Measurements from ENCODE around the gene HLA-DRB1. TPM values are rescaled to one million over a fixed set of nuclear protein-coding genes. Genes with fewer than 3 reads are reported as not detected.

HLA-DRB1 gene
- total RNA-seq, 1 experiment from 2014 or later: not detected

DNA sequence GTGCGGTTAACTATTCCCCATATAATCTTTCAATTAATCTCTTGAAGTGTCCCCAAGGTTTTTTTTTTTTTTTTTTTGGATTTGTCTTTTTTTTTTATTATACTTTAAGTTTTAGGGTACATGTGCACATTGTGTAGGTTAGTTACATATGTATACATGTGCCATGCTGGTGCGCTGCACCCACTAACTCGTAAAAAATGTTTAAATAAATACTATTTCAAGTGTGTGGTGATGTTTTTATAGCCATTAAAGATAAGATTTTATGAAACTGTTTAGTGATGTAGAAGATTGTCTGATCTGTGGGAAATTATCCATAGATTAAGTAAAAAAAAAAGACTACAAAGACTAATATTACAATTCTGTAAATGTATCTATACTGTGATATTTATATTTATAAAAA is 34.9 kb upstream of the HLA-DRB1 start:
- BruUV-seq (replicated peaks): no TSS peak
- Mint-ChIP-seq H3K27me3 (ENCODE audit: insufficient read depth, unreplicated experiment) (peaks cover 5% of the 10 kb centered on the region), H3K36me3 (ENCODE audit: insufficient read depth, unreplicated experiment) (no peaks in the 10 kb centered on the region), H3K4me3 (ENCODE audit: unreplicated experiment) (no peak overlapping the region), H3K9me3 (ENCODE audit: unreplicated experiment) (no peaks in the 10 kb centered on the region), H3K4me1 (ENCODE audit: low read depth, unreplicated experiment) (no peaks in the 10 kb centered on the region), H3K27ac (ENCODE audit: unreplicated experiment) (no peak overlapping the region)
- Histone ChIP-seq H3K4me3 (ENCODE audit: low read depth, low read length) (no peak overlapping the region), H3K9me3 (no peaks in the 10 kb centered on the region), H3K4me1 (no peaks in the 10 kb centered on the region), H3K27me3 (replicated peaks; ENCODE audit: control insufficient read depth, insufficient read depth, low read length) (no peaks in the 10 kb centered on the region), H3K36me3 (ENCODE audit: control insufficient read depth, insufficient read depth, low read length) (no peaks in the 10 kb centered on the region)
- no peak for TF ChIP-seq CTCF (IDR thresholded peaks at IDR 0.05; ENCODE audit: insufficient read depth in 1 of 2, low read depth in 1 of 2, low read length in 1 of 2, severe bottlenecking in 1 of 2, unreplicated experiment in 1 of 2)
- no peak for DNase-seq
- ChIA-PET CTCF (no interaction called here), POLR2A (no interaction called here)
- intact Hi-C loops (cut with micrococcal nuclease; ENCODE audit: unreplicated experiment): no loop called here

DNA sequence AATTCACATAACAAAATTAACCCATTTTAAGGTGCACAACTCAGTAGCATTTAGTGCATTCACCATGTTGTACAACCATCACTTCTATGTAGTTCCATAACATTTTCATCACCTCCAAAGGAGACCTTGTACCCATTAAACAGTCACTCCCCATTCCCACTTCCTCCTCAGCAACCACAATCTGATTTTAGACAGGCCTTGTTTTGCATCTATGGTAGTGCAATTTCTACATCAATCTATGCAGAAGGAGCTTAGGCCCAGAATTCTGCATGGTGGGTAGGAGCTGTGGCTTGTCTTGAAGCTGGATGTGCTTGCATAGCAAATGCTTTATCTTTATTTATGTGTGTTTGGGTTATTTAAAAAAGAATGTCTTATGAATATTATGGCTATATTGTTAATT is 34.0 kb upstream of the HLA-DRB1 start:
- TF ChIP-seq CTCF (IDR thresholded peaks at IDR 0.05; ENCODE audit: insufficient read depth in 1 of 2, low read depth in 1 of 2, low read length in 1 of 2, severe bottlenecking in 1 of 2, unreplicated experiment in 1 of 2): no peak
- H3K9me3 Mint-ChIP-seq (ENCODE audit: unreplicated experiment): peaks cover under 1% of the 10 kb centered on the region
- H3K4me3 Mint-ChIP-seq (ENCODE audit: unreplicated experiment): no peak overlapping the region
- intact Hi-C loops (cut with micrococcal nuclease; ENCODE audit: unreplicated experiment): no loop called here
- no peak overlapping the region for H3K27ac Mint-ChIP-seq (ENCODE audit: unreplicated experiment)
- Histone ChIP-seq H3K4me3 (ENCODE audit: low read depth, low read length) (no peak overlapping the region), H3K4me1 (no peaks in the 10 kb centered on the region), H3K9me3 (no peaks in the 10 kb centered on the region), H3K36me3 (ENCODE audit: control insufficient read depth, insufficient read depth, low read length) (no peaks in the 10 kb centered on the region), H3K27me3 (replicated peaks; ENCODE audit: control insufficient read depth, insufficient read depth, low read length) (no peaks in the 10 kb centered on the region)
- H3K4me1 Mint-ChIP-seq (ENCODE audit: low read depth, unreplicated experiment): no peaks in the 10 kb centered on the region
- POLR2A ChIA-PET: no interaction called here
- H3K27me3 Mint-ChIP-seq (ENCODE audit: insufficient read depth, unreplicated experiment): peaks cover 5% of the 10 kb centered on the region
- no peak for DNase-seq
- no peaks in the 10 kb centered on the region for H3K36me3 Mint-ChIP-seq (ENCODE audit: insufficient read depth, unreplicated experiment)
- no TSS peak for BruUV-seq (replicated peaks)
- CTCF ChIA-PET: no interaction called here

DNA sequence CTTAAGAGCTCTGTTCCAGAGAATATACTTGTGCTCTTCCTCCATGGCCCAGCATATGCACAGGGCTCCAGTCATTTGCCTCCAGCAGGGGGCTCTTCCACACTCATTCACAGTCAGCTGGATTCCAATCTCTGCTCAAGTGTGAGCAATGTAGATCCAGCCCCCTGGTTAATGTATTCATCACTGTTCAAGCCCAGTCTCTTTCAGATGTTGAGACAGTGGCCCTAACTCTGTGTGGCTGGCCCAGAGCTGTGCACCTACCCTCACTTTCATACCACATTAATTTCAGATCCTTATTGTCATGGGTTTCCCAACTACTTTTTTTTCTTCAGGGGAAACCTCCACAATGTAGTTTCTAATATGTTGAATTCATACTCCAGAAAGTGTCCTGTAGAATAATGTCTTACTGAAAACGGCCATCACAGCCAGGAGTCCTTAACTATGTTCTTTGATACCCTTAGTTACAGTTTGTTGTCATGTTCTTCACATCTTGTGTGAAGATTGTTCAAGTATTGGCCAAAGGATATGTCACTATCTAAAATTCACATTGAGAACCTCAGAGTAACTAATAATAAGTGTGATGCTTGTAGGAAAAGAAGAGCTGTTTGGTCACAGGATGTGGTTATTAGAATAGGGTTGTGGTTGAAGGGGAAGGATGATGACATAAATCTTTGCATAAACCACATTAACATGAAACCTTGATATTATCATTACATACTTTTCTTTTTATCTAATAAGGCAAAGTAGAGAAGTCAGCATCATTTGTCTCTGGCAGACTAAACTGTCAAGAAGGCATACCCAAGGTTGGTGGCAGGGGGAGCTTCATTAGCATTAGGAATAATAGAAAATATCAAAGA is 33.1 kb upstream of the HLA-DRB1 start:
- DNase-seq: no peak
- ChIA-PET CTCF (interaction anchor here (0.6 to 1.4 kb wide), 3 partner anchors 36 to 427 kb away, joined by 3 read pairs; no protein-coding TSS in a partner anchor), POLR2A (no interaction called here)

More for the DNA sequence above, 33.1 kb upstream of the HLA-DRB1 start:
- Histone ChIP-seq H3K4me3 (ENCODE audit: low read depth, low read length) (no peak overlapping the region), H3K36me3 (ENCODE audit: control insufficient read depth, insufficient read depth, low read length) (no peaks in the 10 kb centered on the region), H3K27me3 (replicated peaks; ENCODE audit: control insufficient read depth, insufficient read depth, low read length) (no peaks in the 10 kb centered on the region), H3K9me3 (no peaks in the 10 kb centered on the region), H3K4me1 (no peaks in the 10 kb centered on the region)
- Mint-ChIP-seq H3K4me3 (ENCODE audit: unreplicated experiment) (no peak overlapping the region), H3K9me3 (ENCODE audit: unreplicated experiment) (peaks cover 10% of the 10 kb centered on the region), H3K4me1 (ENCODE audit: low read depth, unreplicated experiment) (no peaks in the 10 kb centered on the region), H3K27ac (ENCODE audit: unreplicated experiment) (no peak overlapping the region), H3K27me3 (ENCODE audit: insufficient read depth, unreplicated experiment) (peaks cover 5% of the 10 kb centered on the region), H3K36me3 (ENCODE audit: insufficient read depth, unreplicated experiment) (no peaks in the 10 kb centered on the region)
- intact Hi-C loops (cut with micrococcal nuclease; ENCODE audit: unreplicated experiment): loop anchor here (1.0 kb wide), 1 partner anchor 70 kb away; no protein-coding TSS in a partner anchor
- BruUV-seq (replicated peaks): no TSS peak
- no peak for TF ChIP-seq CTCF (IDR thresholded peaks at IDR 0.05; ENCODE audit: insufficient read depth in 1 of 2, low read depth in 1 of 2, low read length in 1 of 2, severe bottlenecking in 1 of 2, unreplicated experiment in 1 of 2)

Measured in Caco-2 (cell line).